HT-29 (cell line): ENCODE results near the gene MMP24. TPM values are rescaled to one million over a fixed set of nuclear protein-coding genes. Genes with fewer than 3 reads are reported as not detected.
"Not testable (repeated sequence)": the region's sequence is repeated elsewhere in the genome, so short reads cannot be mapped to it uniquely, and the experiment has no call there.

Source experiments
- DNase-seq: peaks from one replicate; pipeline ENCODE4 v3.0.0-alpha.2; 2015; ENCODE audit warnings: low spot score
- total RNA-seq: library from RNA; depleted of rRNA; stranded (reverse); fragments of >200 nt; shearing (Covaris generic); gene quantifications from 2 replicates; pipeline ENCODE4 v1.2.3, GENCODE V29; 2014

The MMP24 gene
- total RNA-seq, 1 experiment from 2014 or later = 5.7 TPM

DNA sequence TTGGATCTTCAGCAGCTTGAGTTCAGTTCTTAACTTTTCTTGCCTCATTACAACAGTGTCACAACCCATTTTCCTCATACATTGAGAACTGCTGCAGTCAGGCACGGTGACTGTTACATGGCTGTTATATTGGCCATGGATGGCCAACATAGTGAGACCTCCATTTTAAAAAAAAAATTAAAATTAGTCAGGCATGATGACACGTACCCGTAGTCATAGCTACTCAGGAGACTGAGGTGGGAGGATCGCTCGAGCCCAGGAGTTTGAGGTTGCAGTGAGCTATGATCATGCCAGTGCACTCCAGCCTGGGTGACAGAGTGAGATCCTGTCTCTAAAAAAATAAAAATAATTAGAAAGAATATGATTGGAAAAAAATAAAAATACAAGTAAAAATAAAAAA is 9.9 kb upstream of the MMP24 start:
- DNase-seq = no peak

GRCh38 chr20:35223941-35224340 is 2.5 kb upstream of the MMP24 start:
- DNase-seq = no peak

DNA sequence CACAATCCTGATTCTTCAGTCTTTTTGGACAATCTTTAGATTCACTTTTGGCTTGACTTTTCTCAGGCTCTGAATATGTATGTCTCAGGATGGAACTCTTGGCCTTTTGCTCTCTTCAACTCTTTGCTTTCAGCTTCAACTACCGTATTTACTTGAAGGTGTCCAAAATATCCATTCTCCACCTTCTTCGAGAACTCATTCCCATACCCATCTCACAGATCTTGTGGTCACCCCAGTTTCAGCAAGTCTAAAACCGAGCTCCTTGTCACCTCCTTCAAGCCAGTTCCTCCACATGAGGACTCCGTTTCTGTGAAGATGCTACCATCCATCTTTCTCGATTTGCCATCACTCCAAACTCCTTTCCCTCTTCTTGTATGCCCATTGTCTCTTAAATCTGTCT is 2.0 kb upstream of the MMP24 start:
- DNase-seq = no peak

- no peak for DNase-seq
These were observed 968 bp upstream of the MMP24 start for GRCh38 chr20:35225319-35226125.

DNA sequence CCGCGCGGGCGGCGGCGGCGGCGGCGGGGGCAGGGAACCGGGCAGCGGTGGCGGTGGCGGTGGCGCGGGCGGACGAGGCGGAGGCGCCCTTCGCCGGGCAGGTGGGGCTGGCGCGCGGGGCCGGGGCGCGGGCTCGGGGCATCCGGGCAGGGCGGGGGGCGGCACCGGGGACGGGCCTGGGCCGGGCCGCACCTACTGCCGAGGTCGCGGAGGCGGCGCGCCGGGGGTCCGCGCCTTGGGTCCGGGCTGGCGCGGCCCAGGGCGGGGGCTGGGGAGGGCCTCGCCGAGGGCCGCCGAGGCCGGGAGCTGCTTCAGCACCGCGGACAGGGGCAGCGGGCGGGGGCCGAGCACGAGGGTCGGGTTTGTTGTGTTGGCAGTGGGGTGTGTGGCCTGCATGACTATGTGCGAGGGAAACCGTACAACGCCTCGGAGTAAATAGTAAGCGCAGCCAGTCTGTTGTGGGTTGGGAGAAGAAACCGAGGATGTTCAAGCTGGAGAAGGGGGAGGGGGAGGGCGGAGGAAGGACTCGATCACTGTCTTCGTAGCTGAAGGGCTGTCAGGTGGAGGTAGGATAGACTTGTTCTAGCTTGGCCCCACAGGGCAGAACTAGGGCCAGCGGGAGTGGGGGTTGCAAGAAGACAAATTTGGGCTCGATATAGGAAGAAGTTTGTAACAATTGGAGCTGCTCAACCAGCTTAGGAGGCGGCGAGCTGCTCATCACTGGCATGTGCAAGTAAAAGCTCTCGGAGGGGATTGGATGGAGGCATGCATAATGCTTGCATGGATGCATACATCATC is 593 bp downstream of the MMP24 start:
- DNase-seq = peak; percentile 19

DNA sequence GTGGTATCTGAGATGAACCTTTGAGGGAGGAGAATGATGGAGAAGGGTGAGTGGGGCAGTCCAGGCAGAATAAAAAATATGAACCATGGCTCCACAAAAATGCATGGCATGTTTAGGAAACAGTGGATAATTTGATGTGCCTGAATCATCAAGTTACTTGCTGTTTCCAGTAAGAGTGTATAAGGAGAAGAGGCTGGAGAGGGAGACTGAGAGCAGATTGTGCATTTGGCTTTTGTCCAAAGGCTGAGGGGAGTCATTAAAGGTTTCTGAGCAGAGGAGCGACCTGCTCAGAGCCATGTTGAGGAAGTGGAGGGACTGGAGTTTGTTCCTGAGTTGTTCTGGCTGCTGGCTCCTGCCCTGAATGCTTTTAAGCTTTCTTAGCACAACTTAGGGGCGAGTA is 6.1 kb downstream of the MMP24 start:
- DNase-seq = no peak

DNA sequence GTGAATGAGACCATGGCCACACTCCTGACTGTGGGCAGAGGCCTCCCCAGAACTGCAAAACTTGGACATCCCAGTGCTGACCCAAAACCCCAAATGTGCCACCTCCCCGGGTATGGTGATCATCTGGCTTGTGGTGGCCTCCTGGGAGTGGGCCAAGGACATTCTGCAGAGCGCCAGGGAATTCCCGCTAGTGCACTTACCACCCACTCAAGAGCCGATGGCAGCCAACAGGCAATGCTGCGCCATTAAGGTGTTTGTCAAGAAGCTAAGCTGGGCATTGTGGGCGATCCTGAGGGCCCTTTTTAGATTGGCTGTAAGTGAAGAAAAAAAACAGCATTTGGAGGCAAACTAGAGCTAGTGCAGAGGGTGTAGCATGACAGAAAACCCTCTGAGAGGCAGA is 9.4 kb downstream of the MMP24 start:
- no peak for DNase-seq

DNA sequence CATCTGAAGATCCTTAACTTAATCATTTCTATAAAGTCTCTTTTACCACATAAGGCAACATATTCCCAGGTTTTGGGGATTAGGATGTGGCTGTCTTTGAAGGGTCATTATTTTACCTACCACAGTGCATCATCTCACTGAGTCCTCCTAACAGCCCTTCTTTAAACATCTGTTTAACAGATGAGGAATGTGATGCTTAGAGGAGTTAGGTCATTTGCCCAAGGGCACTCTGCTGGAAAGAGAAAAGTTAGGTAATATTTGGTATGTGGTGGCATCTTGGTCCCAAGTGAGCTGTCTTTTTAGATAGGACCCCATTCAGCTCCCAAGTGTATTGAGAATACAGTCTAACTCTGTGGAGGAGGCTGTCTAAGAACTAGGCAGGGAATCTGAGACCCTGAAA is 11.0 kb downstream of the MMP24 start:
- no peak for DNase-seq

DNA sequence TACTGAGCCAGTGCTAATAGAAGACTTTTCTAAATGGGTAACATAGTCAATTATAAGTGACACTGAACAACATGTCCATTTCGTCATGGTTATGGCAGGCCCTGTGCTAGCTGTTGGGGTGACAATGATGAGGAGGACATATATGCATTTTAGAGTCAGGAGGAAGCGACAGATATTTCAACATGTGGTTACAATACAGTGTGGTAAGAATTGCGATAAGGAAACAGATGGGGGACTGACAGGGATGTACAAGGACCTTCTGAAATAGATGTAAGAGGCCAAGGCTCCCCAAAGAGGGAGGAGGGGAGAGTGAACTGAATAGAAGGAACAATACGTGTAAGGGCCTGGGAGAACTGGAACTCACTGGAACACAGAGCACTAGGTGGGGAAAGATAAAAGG is 11.7 kb downstream of the MMP24 start:
- DNase-seq = no peak

DNA sequence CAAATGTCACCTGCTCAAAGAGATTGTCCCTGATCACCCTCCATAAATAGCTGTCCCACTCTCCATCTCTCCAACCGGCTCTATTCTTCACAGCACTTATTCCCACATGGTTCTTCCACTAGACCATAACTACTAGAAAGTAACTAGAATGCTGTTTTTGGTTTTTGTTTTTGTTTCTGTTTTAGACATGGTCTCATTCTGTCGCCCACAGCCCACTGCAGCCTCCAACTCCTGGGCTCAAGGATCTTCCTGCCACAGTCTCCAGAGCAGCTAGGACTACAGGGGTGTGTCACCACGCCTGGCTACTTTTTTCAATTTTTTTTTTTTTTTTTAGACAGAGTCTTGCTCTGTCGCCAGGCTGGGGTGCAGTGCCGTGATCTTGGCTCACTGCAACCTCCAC is 12.2 kb downstream of the MMP24 start:
- DNase-seq = no peak

- no peak for DNase-seq
These were observed 13.8 kb downstream of the MMP24 start for GRCh38 chr20:35240083-35240810.

DNA sequence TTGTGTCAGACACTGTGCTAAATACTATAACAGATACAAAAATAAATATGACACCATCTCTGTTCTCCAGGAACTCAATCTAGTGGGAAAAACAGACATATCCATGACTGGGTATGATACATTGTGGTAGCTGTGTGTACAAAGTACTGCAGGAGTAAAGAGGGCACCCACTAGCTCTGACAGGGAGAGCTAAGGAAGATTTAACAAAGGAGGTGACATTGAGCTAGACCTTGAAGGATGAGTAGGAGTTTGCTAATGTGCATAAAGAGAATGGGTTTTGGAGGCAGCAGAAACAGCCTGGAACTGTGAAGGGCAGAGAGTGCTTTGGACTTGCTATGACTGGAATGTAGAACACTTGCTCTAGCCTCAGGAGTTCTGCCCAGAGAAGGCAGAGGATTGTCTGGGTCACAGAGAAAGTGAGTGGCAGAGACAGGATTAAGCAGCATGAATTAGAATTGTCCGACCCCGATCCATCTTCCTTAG is 14.4 kb downstream of the MMP24 start:
- no peak for DNase-seq

- DNase-seq = no peak
These were observed 16.8 kb downstream of the MMP24 start for GRCh38 chr20:35243317-35243716.

- DNase-seq = no peak
These were observed 17.5 kb downstream of the MMP24 start for GRCh38 chr20:35243986-35244385.

DNA sequence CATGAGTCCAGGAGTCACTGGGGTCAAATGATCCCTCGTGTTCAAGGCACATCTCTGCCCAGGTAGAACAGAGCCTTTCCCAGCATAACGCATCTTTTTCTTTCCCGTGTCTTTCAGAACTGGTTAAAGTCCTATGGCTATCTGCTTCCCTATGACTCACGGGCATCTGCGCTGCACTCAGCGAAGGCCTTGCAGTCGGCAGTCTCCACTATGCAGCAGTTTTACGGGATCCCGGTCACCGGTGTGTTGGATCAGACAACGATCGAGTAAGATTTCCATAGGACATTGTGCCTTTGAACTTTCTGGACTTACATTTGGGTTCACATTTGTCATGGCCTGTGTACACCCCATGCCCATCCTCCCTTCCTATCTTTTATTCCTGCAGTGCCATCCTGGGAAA is 20.2 kb downstream of the MMP24 start:
- DNase-seq = no peak

DNA sequence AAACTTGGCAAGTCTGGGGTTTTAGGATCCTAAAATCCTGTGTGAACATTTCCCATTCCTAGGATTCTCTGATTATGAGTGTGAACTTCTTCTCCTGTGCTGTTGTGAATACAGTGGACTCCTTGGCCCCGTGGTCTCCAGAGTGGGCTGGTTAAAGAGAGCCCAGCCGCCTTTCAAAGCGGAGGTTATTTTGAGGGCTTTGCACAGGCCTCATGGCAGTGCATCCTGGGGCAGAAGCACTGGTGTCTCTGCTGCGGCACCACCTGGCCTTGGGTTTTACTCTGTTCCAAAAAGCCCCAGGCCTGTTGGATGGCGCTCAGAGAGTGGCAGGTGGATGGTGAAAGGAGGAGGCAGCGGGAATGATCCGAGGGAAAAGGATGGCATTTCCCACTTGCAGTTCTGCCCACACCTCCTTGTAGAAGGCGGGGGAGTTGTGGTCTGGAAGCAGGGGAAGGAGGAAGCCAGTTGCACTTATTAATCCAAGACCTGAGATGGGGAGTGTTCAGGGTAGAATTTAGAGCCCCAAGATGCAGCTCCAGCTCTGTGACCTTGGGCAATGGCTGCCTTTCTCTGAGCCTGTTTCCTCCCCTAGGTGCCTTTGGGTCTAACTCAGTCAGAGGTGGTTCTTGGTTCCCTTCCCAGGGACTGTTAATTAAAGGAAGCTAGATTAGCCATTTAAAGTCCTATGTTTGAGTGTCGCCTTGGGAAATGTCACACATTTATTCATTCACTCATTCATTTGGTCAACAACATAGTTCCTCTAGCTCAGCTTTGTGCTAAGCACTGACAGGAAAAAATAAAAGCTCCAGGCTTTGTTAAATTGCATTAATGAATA is 22.4 kb downstream of the MMP24 start:
- no peak for DNase-seq

GRCh38 chr20:35251613-35251940 is 25.1 kb downstream of the MMP24 start:
- DNase-seq = no peak

- no peak for DNase-seq
These were observed 25.6 kb downstream of the MMP24 start for GRCh38 chr20:35252037-35252461.

GRCh38 chr20:35252598-35252997 is 26.1 kb downstream of the MMP24 start:
- DNase-seq = not testable (repeated sequence)

GRCh38 chr20:35253010-35253409 is 26.5 kb downstream of the MMP24 start:
- DNase-seq = no peak

- DNase-seq = no peak
These were observed 28.0 kb downstream of the MMP24 start for GRCh38 chr20:35254448-35254999.
